WERI-Rb-1 (cell line): Measurements from ENCODE around the gene COX6A1.

ENCODE experiments used
- DNase-seq: peaks from one replicate; pipeline ENCODE4 v3.0.0-alpha.2; 2020
- H3K27ac ChIP-seq: fragments of 250-450 bp; sonication (Bioruptor Pico); 2 replicates; pipeline ENCODE4 v1.5.1; 2020; ENCODE audit warnings: mild to moderate bottlenecking, moderate library complexity
- H3K27me3 ChIP-seq: fragments of 250-450 bp; sonication (Bioruptor Pico); 2 replicates; pipeline ENCODE4 v1.5.1; 2021; ENCODE audit warnings: mild to moderate bottlenecking, low read depth, moderate library complexity; ENCODE audit not compliant: insufficient read depth, severe bottlenecking
- H3K36me3 ChIP-seq: fragments of 250-450 bp; sonication (Bioruptor Pico); 2 replicates; pipeline ENCODE4 v1.5.1; 2020; ENCODE audit warnings: mild to moderate bottlenecking, moderate library complexity
- H3K4me3 ChIP-seq: 2 replicates; pipeline ENCODE4 v1.5.1; 2011; ENCODE audit warnings: low read depth, mild to moderate bottlenecking, control low read depth, low read length
- H3K9me3 ChIP-seq: fragments of 250-450 bp; sonication (Bioruptor Pico); 2 replicates; pipeline ENCODE4 v1.5.1; 2021; ENCODE audit warnings: mild to moderate bottlenecking, moderate library complexity; ENCODE audit not compliant: severe bottlenecking
- TF ChIP-seq, protein P1 (sequence below): IDR thresholded peaks from 2 replicates; pipeline ENCODE4 v1.5.1; 2011; ENCODE audit warnings: low read depth, mild to moderate bottlenecking, control low read depth, inconsistent platforms, low read length

COX6A1 gene

GRCh38 chr12:120460157-120460556, 22.2 kb downstream of the COX6A1 start:
- H3K27ac ChIP-seq = no peak overlapping the region
- H3K9me3 ChIP-seq = no peaks in the 10 kb centered on the region
- H3K36me3 ChIP-seq = peaks cover 98% of the 10 kb centered on the region
- no peaks in the 10 kb centered on the region for H3K27me3 ChIP-seq
- TF ChIP-seq, protein P1, sequence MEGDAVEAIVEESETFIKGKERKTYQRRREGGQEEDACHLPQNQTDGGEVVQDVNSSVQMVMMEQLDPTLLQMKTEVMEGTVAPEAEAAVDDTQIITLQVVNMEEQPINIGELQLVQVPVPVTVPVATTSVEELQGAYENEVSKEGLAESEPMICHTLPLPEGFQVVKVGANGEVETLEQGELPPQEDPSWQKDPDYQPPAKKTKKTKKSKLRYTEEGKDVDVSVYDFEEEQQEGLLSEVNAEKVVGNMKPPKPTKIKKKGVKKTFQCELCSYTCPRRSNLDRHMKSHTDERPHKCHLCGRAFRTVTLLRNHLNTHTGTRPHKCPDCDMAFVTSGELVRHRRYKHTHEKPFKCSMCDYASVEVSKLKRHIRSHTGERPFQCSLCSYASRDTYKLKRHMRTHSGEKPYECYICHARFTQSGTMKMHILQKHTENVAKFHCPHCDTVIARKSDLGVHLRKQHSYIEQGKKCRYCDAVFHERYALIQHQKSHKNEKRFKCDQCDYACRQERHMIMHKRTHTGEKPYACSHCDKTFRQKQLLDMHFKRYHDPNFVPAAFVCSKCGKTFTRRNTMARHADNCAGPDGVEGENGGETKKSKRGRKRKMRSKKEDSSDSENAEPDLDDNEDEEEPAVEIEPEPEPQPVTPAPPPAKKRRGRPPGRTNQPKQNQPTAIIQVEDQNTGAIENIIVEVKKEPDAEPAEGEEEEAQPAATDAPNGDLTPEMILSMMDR = no peak
- H3K4me3 ChIP-seq = no peak overlapping the region
- no peak for DNase-seq

GRCh38 chr12:120462099-120462640, 24.3 kb downstream of the COX6A1 start:
- TF ChIP-seq, protein P1 = no peak
- no peaks in the 10 kb centered on the region for H3K27me3 ChIP-seq
- no peaks in the 10 kb centered on the region for H3K9me3 ChIP-seq
- DNase-seq = no peak
- H3K4me3 ChIP-seq = no peak overlapping the region
- H3K36me3 ChIP-seq = peaks cover 98% of the 10 kb centered on the region
- H3K27ac ChIP-seq = no peak overlapping the region

- Histone ChIP-seq H3K36me3 (peaks cover 92% of the 10 kb centered on the region), H3K4me3 (no peak overlapping the region), H3K27ac (no peak overlapping the region), H3K9me3 (no peaks in the 10 kb centered on the region), H3K27me3 (no peaks in the 10 kb centered on the region)
- DNase-seq = no peak
- TF ChIP-seq, protein P1 = no peak
Observed at GRCh38 chr12:120463712-120464111, 25.8 kb downstream of the COX6A1 start.

DNA sequence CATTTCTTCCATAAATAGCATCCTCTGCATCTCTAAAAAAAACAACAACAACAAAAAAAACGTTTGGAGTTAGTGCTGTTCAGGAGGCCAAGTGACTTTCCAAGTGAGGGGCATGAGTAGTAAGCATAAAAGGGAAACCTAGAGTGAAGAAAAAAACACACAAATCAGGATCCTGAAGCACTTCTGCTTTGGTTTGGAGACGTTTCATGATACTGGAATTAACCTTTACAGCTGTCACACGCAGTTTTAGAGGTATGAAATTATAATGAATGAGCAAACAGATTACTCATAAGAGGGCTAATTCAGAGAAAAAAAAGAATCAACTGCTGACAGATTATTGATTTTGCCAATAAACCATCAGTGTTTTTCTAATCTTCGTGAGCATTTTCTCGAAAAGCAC, 27.8 kb downstream of the COX6A1 start:
- no peak overlapping the region for H3K4me3 ChIP-seq
- H3K36me3 ChIP-seq = peaks cover 72% of the 10 kb centered on the region
- no peaks in the 10 kb centered on the region for H3K9me3 ChIP-seq
- DNase-seq = no peak
- H3K27me3 ChIP-seq = no peaks in the 10 kb centered on the region
- H3K27ac ChIP-seq = no peak overlapping the region
- TF ChIP-seq, protein P1 = no peak

GRCh38 chr12:120466560-120467315, 28.8 kb downstream of the COX6A1 start:
- H3K4me3 ChIP-seq = no peak overlapping the region
- peak; percentile 64 for DNase-seq
- no peak overlapping the region for H3K27ac ChIP-seq
- TF ChIP-seq, protein P1 = peak; percentile 57
- no peaks in the 10 kb centered on the region for H3K27me3 ChIP-seq
- no peaks in the 10 kb centered on the region for H3K9me3 ChIP-seq
- peaks cover 63% of the 10 kb centered on the region for H3K36me3 ChIP-seq

DNA sequence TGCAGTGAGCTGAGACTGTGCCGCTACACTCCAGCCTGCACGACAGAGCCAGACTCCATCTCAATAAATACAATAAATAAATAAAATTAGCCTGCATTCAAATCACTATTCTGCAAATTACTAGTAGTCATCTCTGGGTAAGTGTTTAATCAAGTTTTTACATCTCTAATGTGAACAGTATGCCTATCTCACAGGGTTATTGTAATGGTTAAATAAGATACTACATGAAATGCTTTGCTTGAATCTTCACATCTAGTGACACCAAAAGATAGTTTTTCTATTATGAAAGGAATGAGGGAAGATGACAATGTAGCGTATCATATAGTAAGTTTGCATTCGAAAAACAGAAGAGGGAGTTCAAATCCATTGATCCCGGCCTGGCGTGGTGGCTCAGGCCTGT, 29.5 kb downstream of the COX6A1 start:
- TF ChIP-seq, protein P1 = no peak
- H3K36me3 ChIP-seq = peaks cover 57% of the 10 kb centered on the region
- H3K27ac ChIP-seq = no peak overlapping the region
- H3K9me3 ChIP-seq = no peaks in the 10 kb centered on the region
- H3K4me3 ChIP-seq = no peak overlapping the region
- no peaks in the 10 kb centered on the region for H3K27me3 ChIP-seq
- DNase-seq = no peak
